GM21786 (cell line): ENCODE measurements around the gene PDGFD.
A peak's percentile ranks its signal among the peaks of the same experiment; 100 is the strongest.

Source experiments
- ATAC-seq: cut with Tn5 transposase; IDR thresholded peaks from one replicate; pipeline ENCODE4 v1.9.1; 2021; ENCODE audit not compliant: unreplicated experiment

PDGFD gene

GRCh38 chr11:104095791-104096190 is 68.2 kb downstream of the PDGFD start:
- ATAC-seq: no peak

GRCh38 chr11:104094576-104094975 is 69.4 kb downstream of the PDGFD start:
- no peak for ATAC-seq

GRCh38 chr11:104093426-104094280 is 70.3 kb downstream of the PDGFD start:
- ATAC-seq: no peak

- no peak for ATAC-seq
These were observed 71.2 kb downstream of the PDGFD start for GRCh38 chr11:104092744-104093143.

- ATAC-seq: no peak
These were observed 72.5 kb downstream of the PDGFD start for GRCh38 chr11:104091281-104092096.

- no peak for ATAC-seq
These were observed 73.2 kb downstream of the PDGFD start for GRCh38 chr11:104090767-104091166.

GRCh38 chr11:104089481-104089880 is 74.5 kb downstream of the PDGFD start:
- ATAC-seq: no peak

- no peak for ATAC-seq
These were observed 77.3 kb downstream of the PDGFD start for GRCh38 chr11:104086621-104087020.

- ATAC-seq: no peak
These were observed 85.0 kb downstream of the PDGFD start for GRCh38 chr11:104078995-104079394.

- ATAC-seq: no peak
These were observed 85.7 kb downstream of the PDGFD start for GRCh38 chr11:104078245-104078644.

GRCh38 chr11:104076455-104076854 is 87.5 kb downstream of the PDGFD start:
- no peak for ATAC-seq

GRCh38 chr11:104075706-104076105 is 88.2 kb downstream of the PDGFD start:
- no peak for ATAC-seq

- no peak for ATAC-seq
These were observed 88.9 kb downstream of the PDGFD start for GRCh38 chr11:104075091-104075490.

- peak; percentile 87 for ATAC-seq
These were observed 89.8 kb downstream of the PDGFD start for GRCh38 chr11:104073950-104074705.

GRCh38 chr11:104067534-104067933 is 96.4 kb downstream of the PDGFD start:
- no peak for ATAC-seq

- ATAC-seq: no peak
These were observed 99.8 kb downstream of the PDGFD start for GRCh38 chr11:104064034-104064630.

- ATAC-seq: no peak
These were observed 102.0 kb downstream of the PDGFD start for GRCh38 chr11:104061853-104062521.

- ATAC-seq: no peak
These were observed 103.1 kb downstream of the PDGFD start for GRCh38 chr11:104060820-104061219.

GRCh38 chr11:104060004-104060794 is 103.7 kb downstream of the PDGFD start:
- ATAC-seq: no peak

GRCh38 chr11:104058680-104059079 is 105.3 kb downstream of the PDGFD start:
- ATAC-seq: no peak
